Measurements from ENCODE around the gene ACACA.

ACACA gene

GRCh38 chr17:37317867-37318266, 88.8 kb downstream of the ACACA start:
- Histone ChIP-seq H3K27ac (no peak overlapping the region), H3K4me2 (no peak overlapping the region), H3K4me1 (peaks cover 0 to 25% (median 0%) of the 10 kb centered on the region in 10 experiments; a peak in 7 of 20 replicates), H3K27me3 (no peaks in the 10 kb centered on the region), H4K20me1 (peaks cover 0 to 82% (median 45%) of the 10 kb centered on the region in 11 experiments; a peak in 17 of 22 replicates), H3K4me3 (no peak overlapping the region), H3K9me3 (replicated peaks in 1 of 11) (no peaks in the 10 kb centered on the region), H3K9ac (no peak overlapping the region), H3K36me3 (peaks cover 30 to 92% (median 68%) of the 10 kb centered on the region in 11 experiments; a peak in 21 of 22 replicates)
- TF ChIP-seq Cebpa-rat (IDR thresholded peaks at IDR 0.05) = no peak

- Histone ChIP-seq H3K27ac (no peak overlapping the region), H3K36me3 (peaks cover 22 to 90% (median 61%) of the 10 kb centered on the region in 11 experiments; a peak in 21 of 22 replicates), H3K9ac (no peak overlapping the region), H3K4me1 (peaks cover 0 to 38% (median 3%) of the 10 kb centered on the region in 10 experiments; a peak in 8 of 20 replicates), H3K27me3 (no peaks in the 10 kb centered on the region), H3K4me2 (no peak overlapping the region), H4K20me1 (peaks cover 0 to 82% (median 32%) of the 10 kb centered on the region in 11 experiments; a peak in 14 of 22 replicates), H3K4me3 (no peak overlapping the region), H3K9me3 (replicated peaks in 1 of 11) (no peaks in the 10 kb centered on the region)
- TF ChIP-seq Cebpa-rat (IDR thresholded peaks at IDR 0.05) = no peak
Measured at GRCh38 chr17:37315601-37316000, 91.0 kb downstream of the ACACA start.

DNA sequence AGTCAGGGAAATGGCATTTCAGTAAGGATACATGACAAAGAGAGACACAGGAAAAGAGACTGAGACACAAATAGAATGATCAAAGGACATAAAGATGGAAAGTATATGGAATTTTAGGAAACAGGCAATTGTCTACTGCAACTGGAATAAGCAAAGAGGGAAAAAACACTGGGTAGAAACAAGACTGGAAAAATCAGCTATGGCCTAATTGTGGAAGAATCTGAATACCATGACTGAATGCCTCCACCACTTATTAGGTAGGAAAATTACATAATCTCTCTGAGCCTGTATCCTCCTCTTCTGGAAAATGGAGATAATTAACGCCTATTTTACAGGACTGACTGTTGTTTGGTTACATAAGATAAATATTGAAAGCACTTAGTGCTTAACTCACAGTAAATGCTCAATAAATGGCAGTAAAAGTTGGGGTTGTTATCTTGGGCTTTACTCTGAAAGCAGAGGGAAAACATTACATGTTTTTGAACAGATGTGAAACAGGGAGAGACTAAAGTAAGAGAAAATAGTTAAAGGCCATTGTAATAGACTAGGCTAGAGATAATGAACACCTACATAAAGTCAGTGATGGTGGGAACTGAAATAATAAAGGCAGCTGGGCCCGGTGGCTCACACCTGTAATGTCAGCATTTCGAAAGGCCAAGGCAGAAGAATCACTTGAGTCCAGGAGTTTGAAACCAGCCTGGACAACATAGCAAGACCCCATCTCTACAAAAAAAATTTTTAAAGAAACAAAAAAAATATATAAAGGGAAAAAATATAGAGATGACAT, 94.3 kb downstream of the ACACA start:
- Histone ChIP-seq H3K27ac (no peak overlapping the region), H3K9ac (no peak overlapping the region), H3K4me2 (no peak overlapping the region), H3K27me3 (no peaks in the 10 kb centered on the region), H4K20me1 (peaks cover 0 to 85% (median 29%) of the 10 kb centered on the region in 11 experiments; a peak in 15 of 22 replicates), H3K4me1 (peaks cover 0 to 19% (median 0%) of the 10 kb centered on the region in 10 experiments; a peak in 5 of 20 replicates), H3K9me3 (replicated peaks in 1 of 11) (no peaks in the 10 kb centered on the region), H3K4me3 (no peak overlapping the region), H3K36me3 (peaks cover 19 to 94% (median 61%) of the 10 kb centered on the region in 11 experiments; a peak in 21 of 22 replicates)
- no peak for TF ChIP-seq Cebpa-rat (IDR thresholded peaks at IDR 0.05)

DNA sequence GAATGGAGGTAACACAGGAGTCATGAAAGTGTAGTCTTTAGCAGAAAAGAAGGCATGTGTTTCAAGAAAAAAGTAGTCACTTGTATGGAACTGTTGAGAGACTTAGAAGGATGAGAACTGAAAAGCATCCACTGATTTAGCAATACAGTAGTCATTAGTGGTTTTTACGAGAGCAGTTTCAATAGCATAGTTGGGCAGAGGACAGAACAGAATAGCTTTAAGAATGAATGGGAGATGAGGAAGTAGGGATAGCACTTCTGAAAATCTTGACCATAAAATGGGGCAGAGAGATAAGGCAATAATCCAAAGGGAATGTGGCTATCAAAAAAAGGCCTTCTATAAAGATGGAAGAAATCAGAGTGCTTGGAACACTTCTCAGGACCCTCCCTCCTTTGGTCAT, 95.7 kb downstream of the ACACA start:
- Histone ChIP-seq H3K27me3 (no peaks in the 10 kb centered on the region), H3K9me3 (replicated peaks in 1 of 11) (no peaks in the 10 kb centered on the region), H3K4me2 (peak overlapping the region in 2 of 11 experiments; percentile 1 to 7; a peak in 1 of 22 replicates), H3K9ac (no peak overlapping the region), H3K27ac (no peak overlapping the region), H3K4me1 (peaks cover 0 to 19% (median 0%) of the 10 kb centered on the region in 10 experiments; a peak in 5 of 20 replicates), H3K36me3 (peaks cover 17 to 89% (median 55%) of the 10 kb centered on the region in 11 experiments; a peak in 21 of 22 replicates), H3K4me3 (no peak overlapping the region), H4K20me1 (peaks cover 0 to 81% (median 34%) of the 10 kb centered on the region in 11 experiments; a peak in 14 of 22 replicates)
- no peak for TF ChIP-seq Cebpa-rat (IDR thresholded peaks at IDR 0.05)

DNA sequence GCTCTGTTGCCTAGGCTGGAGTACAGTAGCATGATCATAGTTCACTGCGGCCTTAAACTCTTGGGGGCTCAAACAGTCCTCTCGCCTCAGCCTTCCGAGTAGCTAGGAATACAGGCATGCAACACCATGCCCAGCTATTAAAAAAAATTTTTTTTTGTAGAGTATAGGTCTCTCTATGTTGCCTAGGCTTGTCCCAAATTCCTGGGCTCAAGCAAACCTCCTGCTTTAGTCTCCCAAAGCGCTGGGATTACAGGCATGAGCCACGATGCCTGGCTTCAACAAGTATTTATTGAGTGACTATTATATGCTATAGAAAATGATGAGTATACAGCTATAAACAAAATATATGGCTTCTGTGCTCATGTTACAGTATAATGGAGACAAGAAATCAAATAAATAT, 97.6 kb downstream of the ACACA start:
- H3K4me1 ChIP-seq = peaks cover 0 to 19% (median 0%) of the 10 kb centered on the region in 10 experiments; a peak in 5 of 20 replicates
- peaks cover 23 to 84% (median 55%) of the 10 kb centered on the region in 11 experiments for H3K36me3 ChIP-seq
- no peak overlapping the region for H3K27ac ChIP-seq
- no peaks in the 10 kb centered on the region for H3K27me3 ChIP-seq
- TF ChIP-seq Cebpa-rat (IDR thresholded peaks at IDR 0.05) = no peak
- H3K4me3 ChIP-seq = no peak overlapping the region
- H4K20me1 ChIP-seq = peaks cover 0 to 84% (median 34%) of the 10 kb centered on the region in 11 experiments; a peak in 14 of 22 replicates
- no peaks in the 10 kb centered on the region for H3K9me3 ChIP-seq (replicated peaks in 1 of 11)
- H3K4me2 ChIP-seq = no peak overlapping the region
- no peak overlapping the region for H3K9ac ChIP-seq

DNA sequence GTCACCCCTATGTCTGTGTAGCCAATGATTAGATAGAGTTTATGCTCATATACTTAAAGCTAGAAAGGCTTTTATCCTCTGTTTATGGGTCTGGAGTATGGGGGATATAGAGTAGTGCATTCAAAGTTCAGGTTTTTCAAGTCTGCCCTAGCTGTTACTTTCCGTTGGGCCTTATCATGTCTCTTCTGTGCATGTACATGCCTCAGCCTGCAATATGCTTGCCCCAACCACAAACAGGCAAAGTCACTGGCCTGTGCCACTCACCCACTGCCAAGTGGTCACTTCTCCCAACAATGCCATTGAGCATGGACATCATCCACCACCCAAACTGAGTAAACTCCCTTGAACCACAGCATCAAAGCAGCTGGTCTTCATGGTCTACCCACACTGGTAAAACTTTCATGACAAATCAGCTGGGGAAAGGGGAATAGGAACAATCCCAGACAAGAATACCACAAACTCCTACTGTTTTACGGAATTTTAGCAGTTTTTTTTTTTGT, 101.2 kb downstream of the ACACA start:
- peaks cover 0 to 1% (median 0%) of the 10 kb centered on the region in 10 experiments; a peak in 3 of 20 replicates for H3K4me1 ChIP-seq
- peaks cover 0 to 73% (median 35%) of the 10 kb centered on the region in 11 experiments; a peak in 17 of 22 replicates for H4K20me1 ChIP-seq
- H3K4me2 ChIP-seq = no peak overlapping the region
- no peaks in the 10 kb centered on the region for H3K9me3 ChIP-seq (replicated peaks in 1 of 11)
- peaks cover 34 to 78% (median 62%) of the 10 kb centered on the region in 11 experiments for H3K36me3 ChIP-seq
- H3K27ac ChIP-seq = no peak overlapping the region
- H3K4me3 ChIP-seq = no peak overlapping the region
- no peaks in the 10 kb centered on the region for H3K27me3 ChIP-seq
- no peak overlapping the region for H3K9ac ChIP-seq
- no peak for TF ChIP-seq Cebpa-rat (IDR thresholded peaks at IDR 0.05)

GRCh38 chr17:37301288-37301687, 105.3 kb downstream of the ACACA start:
- Histone ChIP-seq H3K27ac (no peak overlapping the region), H3K4me1 (peaks cover 11 to 24% (median 18%) of the 10 kb centered on the region in 10 experiments), H3K9me3 (replicated peaks in 1 of 11) (no peaks in the 10 kb centered on the region), H4K20me1 (peaks cover 0 to 74% (median 34%) of the 10 kb centered on the region in 11 experiments; a peak in 15 of 22 replicates), H3K36me3 (peaks cover 21 to 54% (median 37%) of the 10 kb centered on the region in 11 experiments), H3K9ac (no peak overlapping the region), H3K4me3 (no peak overlapping the region), H3K27me3 (no peaks in the 10 kb centered on the region), H3K4me2 (no peak overlapping the region)
- no peak for TF ChIP-seq Cebpa-rat (IDR thresholded peaks at IDR 0.05)

- TF ChIP-seq Cebpa-rat (IDR thresholded peaks at IDR 0.05) = no peak
- Histone ChIP-seq H3K4me1 (peaks cover 11 to 24% (median 18%) of the 10 kb centered on the region in 10 experiments), H3K27me3 (no peaks in the 10 kb centered on the region), H4K20me1 (peaks cover 0 to 77% (median 34%) of the 10 kb centered on the region in 11 experiments; a peak in 15 of 22 replicates), H3K9ac (no peak overlapping the region), H3K4me3 (no peak overlapping the region), H3K36me3 (peaks cover 21 to 53% (median 36%) of the 10 kb centered on the region in 11 experiments), H3K9me3 (replicated peaks in 1 of 11) (no peaks in the 10 kb centered on the region), H3K4me2 (no peak overlapping the region), H3K27ac (no peak overlapping the region)
Measured at GRCh38 chr17:37300683-37301082, 106.0 kb downstream of the ACACA start.
